Measurements from ENCODE around the gene ERGIC2. TPM values are rescaled to one million over a fixed set of nuclear protein-coding genes. Genes with fewer than 3 reads are reported as not detected.
"Not testable (repeated sequence)": the region's sequence is repeated elsewhere in the genome, so short reads cannot be mapped to it uniquely, and the experiment has no call there.

Gene ERGIC2
- total and polyA plus RNA-seq, 10 of the 15 experiments (the other 5 are each of a cell fraction or from before 2014, with no cell fraction given) = 26.1 to 181 (median 83.9) TPM

- FAIRE-seq (no peak), ATAC-seq (no peak), DNase-seq (ENCODE audit: low read depth, low spot score) (no peak)
- 35% methylated on average over 1 of the region's 1 CpG for WGBS (ENCODE audit: insufficient coverage, insufficient replicate concordance, low lambda C conversion rate, missing lambda C conversion rate)
- Histone ChIP-seq H3K9me3 (replicated peaks; ENCODE audit: control insufficient read depth, insufficient read depth, low read length) (no peaks in the 10 kb centered on the region), H3K4me2 (ENCODE audit: control insufficient read depth, insufficient read depth) (no peak overlapping the region), H3K4me3 (no peak overlapping the region), H3K27me3 (replicated peaks in 1 of 2; ENCODE audit: control insufficient read depth in 2 of 2, insufficient read depth in 2 of 2, low read length in 1 of 2) (no peaks in the 10 kb centered on the region), H3K27ac (ENCODE audit: control insufficient read depth, insufficient read depth) (no peak overlapping the region), H3K79me2 (ENCODE audit: control insufficient read depth, insufficient read depth, low read length) (no peaks in the 10 kb centered on the region), H4K20me1 (ENCODE audit: control insufficient read depth, insufficient read depth) (no peaks in the 10 kb centered on the region), H3K4me1 (ENCODE audit: control insufficient read depth, insufficient read depth, low read length) (no peaks in the 10 kb centered on the region), H3K9ac (ENCODE audit: control insufficient read depth, insufficient read depth, low read length) (no peak overlapping the region), H2AFZ (ENCODE audit: control insufficient read depth, low read depth, low read length) (no peak overlapping the region), H3K36me3 (ENCODE audit: control insufficient read depth in 2 of 2, insufficient read depth in 2 of 2, low read length in 1 of 2) (no peaks in the 10 kb centered on the region)
- BruUV-seq (replicated peaks) = no TSS peak
- in situ Hi-C loops (cut with MboI) = no loop called here
- intact Hi-C loops (cut with micrococcal nuclease; ENCODE audit: unreplicated experiment) = no loop called here
- ChIA-PET SMC1A (ENCODE audit: uncharacterized antibody, unreplicated experiment) (interaction anchor here (1.2 kb wide), 1 partner anchor 17 kb away, joined by 3 read pairs; no protein-coding TSS in a partner anchor), CTCF (no interaction called here), POLR2A (no interaction called here), RAD21 (ENCODE audit: unreplicated experiment) (no interaction called here)
- no peak for TF ChIP-seq MYB (IDR thresholded peaks at IDR 0.05; ENCODE audit: borderline replicate concordance, low read depth, low read length)
- no peak for TF ChIP-seq NR2F1 (conservative IDR thresholded peaks at IDR 0.05)
- TF ChIP-seq JUNB (IDR thresholded peaks at IDR 0.05) = no peak
- no peak for TF ChIP-seq RB1 (IDR thresholded peaks at IDR 0.05; ENCODE audit: borderline replicate concordance)
- TF ChIP-seq E2F8 (IDR thresholded peaks at IDR 0.05; ENCODE audit: low read depth, partially characterized antibody) = no peak
Measured at GRCh38 chr12:29395356-29395755, 14.4 kb upstream of the ERGIC2 start.

DNA sequence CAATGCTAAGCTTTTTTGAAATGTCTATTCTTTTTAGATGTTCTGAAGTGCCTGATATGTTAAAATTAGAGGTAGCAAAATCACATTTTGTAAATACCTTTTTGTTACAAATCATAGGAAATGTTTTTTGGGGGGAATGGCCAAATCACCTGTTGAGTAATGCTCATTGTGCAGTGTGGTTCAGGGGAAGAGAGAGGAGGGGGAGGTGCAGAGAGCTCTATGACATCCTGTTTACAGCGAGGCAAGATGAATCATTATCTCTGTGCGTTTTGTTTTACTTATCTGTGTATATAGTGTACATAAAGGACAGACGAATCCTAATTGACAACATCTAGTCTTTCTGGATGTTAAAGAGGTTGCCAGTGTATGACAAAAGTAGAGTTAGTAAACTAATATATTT is 9.4 kb upstream of the ERGIC2 start:
- H3K9ac ChIP-seq (ENCODE audit: control insufficient read depth, insufficient read depth, low read length); H3K9me3 ChIP-seq (replicated peaks; ENCODE audit: control insufficient read depth, insufficient read depth, low read length); FAIRE-seq; H2AFZ ChIP-seq (ENCODE audit: control insufficient read depth, low read depth, low read length); H3K4me1 ChIP-seq (ENCODE audit: control insufficient read depth, insufficient read depth, low read length); H3K4me2 ChIP-seq (ENCODE audit: control insufficient read depth, insufficient read depth); H3K36me3 ChIP-seq (ENCODE audit: control insufficient read depth in 2 of 2, insufficient read depth in 2 of 2, low read length in 1 of 2); H4K20me1 ChIP-seq (ENCODE audit: control insufficient read depth, insufficient read depth); H3K4me3 ChIP-seq; RAD21 ChIA-PET (ENCODE audit: unreplicated experiment); ATAC-seq; CTCF ChIA-PET; POLR2A ChIA-PET; SMC1A ChIA-PET (ENCODE audit: uncharacterized antibody, unreplicated experiment); in situ Hi-C loops (cut with MboI); H3K27me3 ChIP-seq (replicated peaks in 1 of 2; ENCODE audit: control insufficient read depth in 2 of 2, insufficient read depth in 2 of 2, low read length in 1 of 2); H3K79me2 ChIP-seq (ENCODE audit: control insufficient read depth, insufficient read depth, low read length); H3K27ac ChIP-seq (ENCODE audit: control insufficient read depth, insufficient read depth); intact Hi-C loops (cut with micrococcal nuclease; ENCODE audit: unreplicated experiment); DNase-seq (ENCODE audit: low read depth, low spot score); BruUV-seq (replicated peaks): not testable (repeated sequence)
- WGBS (ENCODE audit: insufficient coverage, insufficient replicate concordance, low lambda C conversion rate, missing lambda C conversion rate) = 38% methylated on average over 3 of the region's 3 CpGs

All from GM12878 (cell line).